ENCODE data around the gene RAB5B.

RAB5B gene, protein sequence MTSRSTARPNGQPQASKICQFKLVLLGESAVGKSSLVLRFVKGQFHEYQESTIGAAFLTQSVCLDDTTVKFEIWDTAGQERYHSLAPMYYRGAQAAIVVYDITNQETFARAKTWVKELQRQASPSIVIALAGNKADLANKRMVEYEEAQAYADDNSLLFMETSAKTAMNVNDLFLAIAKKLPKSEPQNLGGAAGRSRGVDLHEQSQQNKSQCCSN

DNA sequence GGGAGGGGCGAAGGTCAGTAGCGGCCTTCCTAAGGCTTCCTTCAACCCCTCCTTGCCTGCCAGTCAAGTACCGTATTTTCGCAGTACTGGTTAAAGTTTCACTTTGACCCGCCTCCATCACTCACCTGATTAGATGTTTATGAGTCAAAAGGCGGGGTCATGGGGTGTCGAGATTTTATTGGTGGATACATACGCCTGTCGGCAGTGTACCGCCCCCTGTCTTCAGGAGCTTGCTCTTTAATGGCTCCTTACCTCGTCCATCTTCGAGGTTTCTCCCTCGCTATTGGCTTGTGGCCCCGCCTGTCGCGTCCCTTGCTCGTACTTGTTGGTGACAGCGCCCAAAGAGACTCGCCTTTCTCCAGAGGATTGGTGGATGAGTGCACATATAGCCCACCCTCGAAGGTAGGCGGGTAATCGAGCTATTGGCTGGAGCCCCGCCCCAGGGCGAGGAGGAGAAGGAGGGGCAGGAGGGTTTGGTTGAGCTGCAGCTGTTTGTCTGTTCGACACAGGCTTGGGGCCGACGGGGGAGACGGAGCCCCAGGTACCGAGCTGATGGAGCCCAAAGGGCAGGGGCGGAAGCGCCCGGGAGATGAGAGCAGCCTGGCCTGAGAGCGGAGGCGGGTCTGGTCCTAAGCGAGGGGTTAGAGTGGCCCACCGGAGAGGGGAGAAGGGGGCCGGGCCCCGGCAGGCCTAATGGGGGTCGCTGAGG lies at the start of gene RAB5B:
RAB5B (plus strand) TSS at position 480 of the 709 bp plus-strand sequence. CDS start 12,883 bp downstream, outside the sequence.
- peak; percentile 95 for DNase-seq (ENCODE audit: low spot score)

DNA sequence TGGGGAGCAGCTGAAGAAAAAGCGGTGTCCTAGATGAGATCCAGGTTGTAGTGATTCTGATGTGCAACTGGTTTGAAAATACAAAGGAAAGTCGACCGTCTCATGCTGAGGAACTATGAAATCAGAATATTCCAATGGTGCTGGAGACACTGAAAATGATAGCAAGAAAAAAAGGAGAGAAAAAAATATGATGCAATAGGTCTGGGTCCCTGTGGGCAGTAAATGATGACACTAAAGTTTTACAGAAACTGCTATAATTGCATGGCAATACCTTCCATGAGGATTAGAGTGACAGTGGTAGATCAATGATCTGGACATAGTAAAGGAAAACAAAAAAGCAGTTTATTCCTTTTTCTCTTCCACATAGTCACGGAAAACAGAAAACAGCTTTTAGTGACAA lies 48.5 kb upstream of the RAB5B start:
- DNase-seq (ENCODE audit: low spot score) = no peak

DNA sequence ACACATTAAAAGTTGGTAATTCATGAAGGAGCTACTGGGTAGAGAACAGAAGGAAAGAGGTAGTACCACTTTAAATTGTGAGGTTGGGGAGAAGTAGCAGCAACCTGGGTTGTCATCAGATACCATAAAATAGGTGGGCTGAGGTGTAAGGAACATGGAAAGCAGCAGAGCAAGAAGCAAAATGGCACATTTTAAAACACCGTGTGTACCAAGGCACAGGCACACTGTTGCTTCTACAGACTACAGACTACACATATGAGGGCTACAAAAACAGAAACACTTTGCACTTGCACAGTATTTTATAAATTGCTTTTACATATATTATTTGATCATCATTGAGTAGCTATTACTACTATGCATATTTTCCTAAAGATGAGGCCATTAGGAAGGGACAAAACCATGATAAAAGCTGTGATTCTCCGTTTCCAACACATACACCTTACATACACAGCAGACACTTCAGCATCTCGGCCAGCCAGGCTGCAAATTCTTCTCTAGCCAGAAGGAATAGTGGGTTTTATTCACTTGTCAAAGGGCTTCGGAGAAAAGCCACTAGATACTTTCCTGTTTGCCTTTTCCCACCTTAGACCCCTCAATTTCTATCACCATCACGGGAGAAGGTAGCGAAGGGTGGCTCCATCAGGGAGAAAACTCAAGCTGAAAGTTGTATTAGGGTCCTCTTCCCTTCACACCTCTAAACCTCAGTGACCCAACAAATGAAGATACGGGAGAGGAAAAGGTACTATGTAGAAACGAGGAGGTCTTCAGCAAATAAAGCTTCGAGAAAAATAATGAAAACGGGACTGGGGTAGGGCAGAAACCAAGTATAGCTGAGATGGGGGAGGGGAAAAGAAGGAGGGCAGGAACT lies 47.8 kb upstream of the RAB5B start:
- DNase-seq (ENCODE audit: low spot score) = peak; percentile 25

DNA sequence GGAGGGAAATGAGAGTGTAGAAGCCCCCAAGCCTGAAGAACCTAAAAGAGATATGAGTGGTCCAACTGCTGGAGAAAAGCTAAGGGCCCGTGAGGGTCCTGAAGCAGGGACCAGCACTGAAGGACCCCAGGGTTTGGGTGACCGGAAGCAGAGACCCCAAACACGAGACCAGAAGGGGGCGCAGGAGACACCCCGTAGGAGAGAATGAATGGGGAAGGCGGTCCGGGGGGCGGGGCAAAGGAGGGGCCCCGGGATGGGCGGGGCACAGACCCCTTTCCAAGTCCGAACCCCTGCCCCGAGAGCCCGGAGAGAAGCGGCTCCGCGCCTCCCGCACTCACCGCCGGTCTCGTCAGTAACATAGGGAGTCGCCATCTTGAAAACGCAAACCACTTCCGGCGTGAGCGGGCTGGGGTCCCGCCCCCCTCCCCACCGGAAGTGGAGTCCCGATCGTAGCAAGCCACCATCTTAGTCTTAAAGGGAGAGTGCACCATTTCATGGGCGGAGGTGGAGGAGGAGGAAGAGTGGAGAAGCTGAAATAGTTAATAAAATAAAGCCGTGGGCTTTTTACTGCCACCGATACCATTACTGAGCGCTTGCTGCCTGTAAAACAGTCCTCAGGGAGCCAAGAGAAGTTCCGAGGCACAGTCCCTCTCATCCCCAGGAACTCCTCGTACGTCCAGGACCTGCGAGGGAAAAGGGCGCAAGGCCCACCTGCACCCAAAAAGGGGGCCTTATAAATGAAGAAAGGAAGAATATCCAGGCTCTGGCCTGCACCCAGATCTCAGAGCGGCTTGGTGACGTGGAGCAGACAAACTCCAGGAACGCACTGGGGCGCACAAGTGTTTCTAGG lies 46.9 kb upstream of the RAB5B start:
- peak; percentile 94 for DNase-seq (ENCODE audit: low spot score)

DNA sequence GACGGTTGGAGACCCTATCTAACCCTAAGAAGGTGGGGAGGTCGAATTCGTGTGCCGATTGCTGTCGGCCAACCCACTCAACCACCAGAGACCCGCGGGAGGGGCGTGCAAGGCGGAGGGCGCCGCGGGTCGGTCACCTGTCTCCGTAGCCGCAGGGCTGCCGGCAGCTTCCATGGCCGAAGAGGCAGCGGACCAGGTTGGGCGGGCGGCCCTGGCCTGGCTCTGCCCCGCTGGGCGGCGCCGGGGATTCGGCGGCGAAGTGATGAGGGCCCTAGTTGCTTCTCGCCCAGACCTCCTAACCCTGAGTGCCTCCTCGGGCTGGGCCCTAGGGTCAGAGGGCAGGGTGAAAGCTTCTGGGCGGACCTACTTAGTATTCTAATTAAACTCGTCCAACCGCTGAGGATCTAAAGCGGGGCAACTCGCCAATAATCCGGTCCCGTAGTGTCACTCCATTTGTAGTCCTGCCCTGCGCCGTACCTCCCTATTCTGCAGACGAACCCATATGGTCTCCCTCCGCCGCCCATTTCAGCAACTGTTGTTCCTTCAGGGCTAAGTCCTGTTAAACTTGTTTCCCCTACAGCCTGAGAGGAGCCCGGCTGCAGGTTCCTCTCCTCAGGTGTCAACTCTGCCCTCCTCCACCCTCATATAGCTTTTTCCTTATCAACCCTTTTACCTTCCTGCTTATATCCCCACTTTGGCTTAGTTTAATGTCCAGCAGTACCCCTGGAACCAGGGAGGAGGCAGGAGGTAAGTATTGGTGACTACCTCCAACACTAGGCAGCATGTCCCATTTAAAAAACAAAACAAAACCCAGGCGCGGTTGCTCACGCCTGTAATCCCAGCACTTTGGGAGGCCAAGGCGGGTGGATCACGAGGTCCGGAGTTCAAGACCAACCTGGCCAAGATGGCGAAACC lies 46.0 kb upstream of the RAB5B start, which contains the start of gene PYM1:
PYM1 (minus strand) TSS at position 307 of the 915 bp plus-strand sequence; CDS start at position 174, 133 bp downstream.
- DNase-seq (ENCODE audit: low spot score) = peak; percentile 79

DNA sequence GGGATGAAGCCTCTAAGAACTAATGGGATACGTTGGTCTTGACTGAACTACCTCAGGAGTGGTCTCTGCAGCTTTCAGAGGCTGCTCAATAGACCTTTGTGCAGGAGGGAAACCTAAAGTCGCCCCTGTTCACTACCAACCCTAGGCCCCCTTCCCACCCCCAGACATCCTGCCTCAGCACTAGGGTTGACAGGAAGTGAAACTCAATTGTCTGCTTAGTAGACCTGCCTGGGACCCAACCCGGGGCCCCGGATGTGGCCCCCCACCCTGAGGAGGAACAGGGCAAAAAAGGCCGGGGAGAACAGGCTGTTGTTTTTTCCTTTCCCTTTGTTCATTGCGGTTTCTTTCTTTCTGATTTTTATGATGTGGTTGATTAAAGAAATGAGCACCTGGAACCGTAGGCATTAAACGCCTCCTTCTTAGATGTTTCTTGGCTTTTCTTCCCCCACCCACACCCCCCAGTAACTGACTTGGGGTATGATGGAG lies 44.5 kb upstream of the RAB5B start:
- no peak for DNase-seq (ENCODE audit: low spot score)

DNA sequence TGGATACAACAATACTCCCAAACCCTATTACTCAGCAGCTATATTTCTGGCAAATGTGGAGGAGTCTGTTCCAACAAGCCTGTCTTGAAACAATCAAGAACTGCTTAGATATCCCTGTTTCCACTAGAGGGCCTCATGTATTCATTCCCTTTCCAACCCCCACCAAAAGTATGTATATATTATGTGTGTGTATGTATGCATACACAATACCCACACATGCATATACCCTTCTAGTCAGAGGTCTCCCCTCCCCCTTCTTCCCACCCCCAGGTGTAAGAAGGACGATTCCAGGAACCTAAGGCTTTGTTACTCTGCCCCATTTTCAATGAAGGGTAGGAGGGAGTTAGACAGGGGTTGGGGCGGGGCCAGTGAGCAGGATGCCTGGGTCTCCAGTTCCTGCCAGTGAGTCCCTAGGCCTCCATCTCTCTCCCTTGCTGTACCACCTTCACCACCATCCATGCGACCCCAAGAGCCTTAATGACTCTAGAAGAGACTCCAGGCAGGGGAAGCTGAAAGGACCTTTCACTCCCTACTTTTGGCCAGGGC lies 43.0 kb upstream of the RAB5B start, which contains the start of gene DGKA:
DGKA (plus strand) TSS at position 392 of the 546 bp plus-strand sequence. CDS start 5,342 bp downstream, outside the sequence.
- DNase-seq (ENCODE audit: low spot score) = peak; percentile 67

DNA sequence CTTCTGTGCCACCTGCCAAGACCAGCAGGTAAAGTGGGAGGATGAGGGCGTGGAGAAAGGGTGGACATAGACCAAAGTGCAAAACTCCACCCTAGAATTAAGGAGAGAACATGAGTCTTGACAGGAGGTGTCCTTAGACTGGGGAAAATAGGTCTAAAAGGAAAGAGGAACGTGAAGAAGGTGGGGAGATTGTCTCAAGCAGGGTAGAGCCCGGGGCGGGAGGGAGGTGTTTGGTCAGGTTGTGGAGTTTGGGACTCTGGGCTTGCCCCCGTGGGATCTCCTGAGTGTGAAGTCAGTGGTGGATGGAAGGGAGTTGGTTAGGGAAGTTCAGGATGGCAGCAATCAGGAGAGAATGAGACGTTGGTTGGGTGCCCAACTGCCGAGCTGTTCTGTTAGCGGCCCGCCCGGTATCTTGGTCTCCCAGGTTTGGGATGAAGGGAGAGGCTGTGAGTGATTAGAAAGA lies 42.5 kb upstream of the RAB5B start:
- no peak for DNase-seq (ENCODE audit: low spot score)

DNA sequence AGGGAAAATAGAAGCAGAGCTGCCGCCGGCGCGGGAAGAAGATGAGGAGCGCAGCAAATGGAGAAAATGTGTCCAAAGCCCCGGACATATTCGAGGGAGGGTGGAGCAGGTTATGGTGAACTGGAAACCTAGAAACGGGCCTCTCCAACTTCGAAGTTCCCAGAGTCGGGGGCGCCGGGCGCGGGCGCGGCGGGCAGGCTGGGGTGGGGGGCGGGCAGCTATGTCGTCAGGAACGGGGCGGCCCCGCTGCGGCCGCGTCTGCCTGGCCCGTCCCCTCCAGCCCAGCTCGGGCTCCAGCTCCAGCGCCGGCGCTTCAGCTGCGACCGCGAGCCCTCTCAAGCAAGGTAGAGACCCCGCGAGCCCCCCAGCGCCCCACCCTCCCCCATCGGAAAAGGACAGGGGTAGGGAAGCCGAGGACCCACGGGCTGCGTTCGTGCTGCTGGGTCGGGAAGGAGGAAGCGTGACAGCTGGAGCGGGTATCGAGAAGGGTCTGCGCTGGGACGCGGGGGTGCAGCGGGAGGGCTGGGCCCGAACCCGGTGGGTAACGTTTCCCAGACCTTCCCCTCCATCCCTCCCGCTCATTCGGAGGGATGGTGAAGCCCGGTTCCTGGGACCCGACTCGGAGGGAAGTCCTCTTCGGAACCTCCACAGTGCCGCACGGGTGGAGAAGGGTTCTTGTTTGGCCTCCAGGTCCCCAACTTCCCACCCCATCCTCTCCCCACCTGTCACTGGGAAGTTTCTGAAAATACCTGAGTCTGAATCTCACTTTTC lies 41.9 kb upstream of the RAB5B start:
- peak; percentile 82 for DNase-seq (ENCODE audit: low spot score)

DNA sequence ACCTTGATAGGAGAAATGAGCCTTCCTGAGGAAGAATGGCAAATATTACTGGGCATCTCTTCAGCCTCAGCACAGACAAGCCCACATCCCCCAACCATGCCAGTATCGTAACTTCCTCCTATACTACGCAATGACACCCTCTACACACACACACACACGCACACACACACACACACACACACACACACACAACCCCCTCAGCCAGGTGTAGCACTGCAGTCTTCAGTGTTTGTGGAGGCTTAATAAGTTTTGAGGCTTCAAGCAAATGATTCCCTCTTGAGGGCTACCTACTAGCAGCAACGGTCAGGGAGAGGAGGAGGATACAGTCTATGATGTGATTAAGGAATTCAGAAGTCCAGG lies 41.3 kb upstream of the RAB5B start:
- DNase-seq (ENCODE audit: low spot score) = no peak

DNA sequence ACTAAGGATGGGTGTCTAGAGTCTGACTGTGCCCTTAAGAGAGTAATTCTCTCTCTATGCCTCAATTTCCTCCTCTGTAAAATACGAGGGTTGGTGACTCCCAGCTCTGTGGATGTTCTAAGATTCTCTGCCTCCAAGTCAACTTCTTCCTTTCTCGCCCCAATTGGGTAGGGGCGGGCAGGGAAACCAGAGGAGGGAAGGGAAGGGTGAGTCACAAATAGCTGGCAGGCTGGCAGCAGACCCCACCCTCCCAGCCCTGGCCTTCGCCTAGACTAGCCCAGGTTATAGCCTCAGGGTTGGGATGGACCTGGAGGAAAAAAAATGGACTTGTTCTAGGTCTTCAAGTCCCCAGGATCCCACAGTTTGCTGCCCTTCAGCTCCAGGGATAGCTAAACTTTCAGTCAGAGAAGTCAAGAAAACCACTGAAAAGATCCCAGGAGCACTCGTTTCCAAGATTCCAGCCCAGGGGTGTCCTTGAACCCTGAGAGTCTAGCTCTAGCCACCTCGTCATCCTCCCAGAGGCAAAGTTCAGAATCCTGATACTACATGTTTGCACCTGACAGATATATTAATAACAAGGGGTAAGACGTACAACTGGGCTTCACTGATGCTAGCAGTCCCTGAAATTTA lies 40.6 kb upstream of the RAB5B start:
- DNase-seq (ENCODE audit: low spot score) = peak; percentile 50

DNA sequence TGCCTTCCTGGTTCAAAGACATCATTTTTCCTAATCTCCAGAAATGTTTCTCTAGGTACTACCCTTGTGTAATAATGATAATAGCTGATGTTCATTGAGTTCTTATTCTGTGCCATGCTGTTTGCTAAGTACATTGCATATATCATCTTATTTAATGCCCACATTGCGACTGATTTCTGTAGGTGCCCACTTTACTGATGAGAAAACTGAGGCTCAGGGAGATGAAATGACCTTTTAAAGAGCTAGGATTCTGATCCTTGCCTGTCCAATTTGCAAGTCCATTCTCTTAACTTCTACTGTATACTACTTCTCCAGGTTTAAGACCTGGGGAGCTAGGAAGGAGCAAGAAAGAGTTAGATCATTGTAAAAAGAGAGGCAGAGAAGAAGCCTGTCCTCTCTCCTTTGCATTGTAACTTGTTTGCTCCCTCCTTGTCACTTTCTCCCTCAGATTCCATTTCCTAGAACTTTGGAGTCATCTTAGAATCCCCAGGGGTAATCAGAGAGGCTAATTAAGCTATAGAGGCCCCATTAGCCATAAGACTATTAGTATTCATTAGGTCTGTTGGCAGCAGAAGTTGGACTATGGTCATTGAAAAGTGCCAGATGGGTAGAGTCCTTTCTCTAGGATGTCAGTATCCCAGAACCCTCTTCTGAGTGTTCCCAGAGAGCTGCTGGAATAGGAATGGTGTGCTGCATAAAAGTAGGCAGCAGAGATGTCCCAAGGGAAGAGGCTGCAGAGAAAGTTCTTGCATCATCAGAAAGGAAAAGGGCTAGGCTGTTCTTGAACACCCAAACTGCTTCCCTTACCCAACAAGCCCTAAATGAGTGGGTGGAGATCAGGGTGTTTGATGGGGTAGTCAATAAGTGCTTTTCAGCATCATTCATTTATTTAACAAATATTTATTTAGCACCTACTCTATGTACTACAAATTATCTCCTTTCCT lies 39.8 kb upstream of the RAB5B start:
- DNase-seq (ENCODE audit: low spot score) = no peak

DNA sequence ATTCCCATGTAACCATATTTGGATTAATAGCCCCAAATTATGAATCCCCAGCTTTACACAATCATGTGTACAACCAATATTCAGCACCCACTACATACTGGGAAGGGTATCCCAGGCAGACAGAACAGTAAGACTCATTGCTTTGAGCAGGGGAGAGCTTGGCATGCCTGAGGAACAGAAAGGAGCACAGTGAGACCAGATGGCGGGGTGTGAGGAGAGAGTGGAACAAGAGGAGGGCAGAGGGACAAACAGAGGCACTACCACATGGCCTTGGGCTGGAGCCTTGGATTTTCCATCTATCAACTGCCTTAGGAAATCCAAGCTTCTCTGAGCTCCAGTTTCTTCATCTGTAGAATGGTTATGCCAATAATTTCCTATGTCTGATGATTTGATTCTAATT lies 39.1 kb upstream of the RAB5B start:
- DNase-seq (ENCODE audit: low spot score) = no peak

DNA sequence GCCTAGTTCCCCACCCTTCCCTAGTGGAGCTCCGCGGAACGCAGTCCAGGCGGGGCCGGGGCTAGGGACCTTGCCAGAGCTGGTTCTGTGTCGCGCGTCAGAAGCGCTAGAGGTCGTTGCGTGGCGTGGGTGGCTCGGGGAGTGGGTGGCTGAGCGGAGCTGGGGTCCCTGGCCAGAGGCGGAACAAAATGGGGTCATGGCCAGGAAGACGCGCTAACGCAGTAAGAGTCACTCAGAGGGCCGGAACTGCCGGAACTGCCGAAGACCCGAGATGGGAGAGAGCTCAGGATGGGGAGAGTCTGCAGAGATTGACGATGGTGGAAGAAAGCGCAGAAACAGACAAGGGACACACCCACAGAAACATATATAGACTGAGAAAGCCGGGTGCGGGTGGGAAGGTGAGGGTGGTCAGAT lies 38.1 kb upstream of the RAB5B start:
- DNase-seq (ENCODE audit: low spot score) = no peak

DNA sequence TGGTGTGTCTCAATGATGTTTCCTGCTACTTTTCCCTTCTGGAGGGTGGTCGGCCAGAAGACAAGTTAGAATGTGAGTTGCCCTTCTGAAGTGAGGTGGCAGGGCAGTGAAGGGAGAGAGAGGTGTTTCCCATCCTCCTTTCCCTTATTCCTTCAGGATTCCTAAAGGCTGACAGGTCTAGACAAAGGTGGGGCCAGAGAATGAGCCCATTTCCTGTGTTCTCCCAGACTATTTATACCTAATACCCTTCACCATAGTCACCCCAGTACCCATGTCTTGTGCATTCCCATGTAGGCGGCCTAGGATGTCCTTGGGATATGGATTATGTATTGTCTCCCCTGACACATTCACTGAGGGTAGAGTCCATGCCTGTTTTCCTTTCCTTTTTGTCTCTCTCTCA lies 35.9 kb upstream of the RAB5B start:
- no peak for DNase-seq (ENCODE audit: low spot score)

DNA sequence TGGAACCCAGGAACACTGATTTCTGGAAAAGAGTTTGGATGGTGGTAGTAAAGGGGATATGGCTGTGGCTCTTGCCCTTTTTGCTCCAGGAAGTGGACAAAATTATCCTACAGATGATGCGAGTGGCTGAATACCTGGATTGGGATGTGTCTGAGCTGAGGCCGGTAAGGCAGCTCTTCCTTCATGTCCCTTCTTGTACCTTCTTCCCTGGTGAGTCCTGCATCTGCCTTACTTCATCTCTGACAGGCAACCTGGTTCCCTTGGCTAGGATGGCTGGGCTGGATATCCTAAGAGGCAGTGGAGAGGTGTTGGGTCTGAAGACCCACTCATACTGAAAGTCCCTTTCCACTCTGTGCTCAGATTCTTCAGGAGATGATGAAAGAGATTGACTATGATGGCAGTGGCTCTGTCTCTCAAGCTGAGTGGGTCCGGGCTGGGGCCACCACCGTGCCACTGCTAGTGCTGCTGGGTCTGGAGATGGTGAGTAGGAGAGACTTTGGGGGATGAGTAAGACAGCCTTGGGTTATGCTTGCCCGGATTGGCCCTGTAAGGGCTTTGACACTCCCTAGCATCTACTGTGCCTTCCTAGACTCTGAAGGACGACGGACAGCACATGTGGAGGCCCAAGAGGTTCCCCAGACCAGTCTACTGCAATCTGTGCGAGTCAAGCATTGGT lies 34.9 kb upstream of the RAB5B start:
- no peak for DNase-seq (ENCODE audit: low spot score)

Measured in AG20443 (cell line).